Measurements from ENCODE around the gene LMO1.

GRCh38 chr11:8213376-8213775 is 50.3 kb downstream of the LMO1 start:
- no peak for TF ChIP-seq CTCF (IDR thresholded peaks at IDR 0.05)
- no peak for TF ChIP-seq POLR2A (IDR thresholded peaks at IDR 0.05)
